ENCODE data around the gene SMYD3. TPM values are rescaled to one million over a fixed set of nuclear protein-coding genes. Genes with fewer than 3 reads are reported as not detected.
"Not testable (repeated sequence)": the region's sequence is repeated elsewhere in the genome, so short reads cannot be mapped to it uniquely, and the experiment has no call there.

SMYD3 gene
- total and polyA plus RNA-seq, 5 donors from 2014 or later = 17.7 to 36.6 (median 28.9) TPM

DNA sequence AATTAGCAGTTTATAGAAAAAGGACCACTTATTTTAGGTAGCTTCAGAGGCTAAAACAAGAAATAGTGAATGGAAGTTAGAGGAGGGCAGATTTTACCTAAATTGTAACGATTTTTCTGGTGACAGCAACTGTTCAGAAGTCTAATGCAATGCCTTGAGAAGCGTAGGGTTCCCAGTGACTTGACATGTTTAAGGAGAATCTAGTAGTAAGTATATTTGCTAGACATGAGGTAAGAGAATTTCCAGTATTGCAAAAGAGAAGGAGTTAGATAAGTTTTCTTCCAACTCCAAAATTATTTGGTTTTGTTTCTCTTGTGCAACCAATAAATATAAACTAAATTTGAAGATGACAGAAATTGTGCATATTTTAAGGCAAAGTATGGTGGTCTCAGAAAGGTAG, 140.0 kb downstream of the SMYD3 start:
- H3K4me1 ChIP-seq (ENCODE audit: control insufficient read depth, insufficient read depth, low read length, poor library complexity, severe bottlenecking) = no peaks in the 10 kb centered on the region
- H3K27me3 Mint-ChIP-seq = no peaks in the 10 kb centered on the region
- H3K27ac Mint-ChIP-seq = no peak overlapping the region
- no peak overlapping the region for H3K27ac ChIP-seq (ENCODE audit: insufficient read depth, low read length, poor library complexity, severe bottlenecking)
- DNase-seq (no peak), ATAC-seq (ENCODE audit: low read depth in 2 of 2) (no peak)
- H3K4me3 Mint-ChIP-seq = no peak overlapping the region
- H3K9me3 ChIP-seq (ENCODE audit: control insufficient read depth in 2 of 2, low read length in 2 of 2) = no peaks in the 10 kb centered on the region
- peaks cover 4% of the 10 kb centered on the region for H3K36me3 Mint-ChIP-seq
- peaks cover 0 to 2% (median 0%) of the 10 kb centered on the region in 7 donors for H3K9me3 Mint-ChIP-seq
- H3K4me3 ChIP-seq (ENCODE audit: low read depth, low read length) = no peak overlapping the region
- H3K36me3 ChIP-seq (ENCODE audit: control insufficient read depth, insufficient read depth, low read length) = no peaks in the 10 kb centered on the region
- peaks cover 15 to 20% (median 17%) of the 10 kb centered on the region in 4 donors for H3K4me1 Mint-ChIP-seq
- H3K27me3 ChIP-seq (ENCODE audit: control insufficient read depth, insufficient read depth, low read length) = no peaks in the 10 kb centered on the region

DNA sequence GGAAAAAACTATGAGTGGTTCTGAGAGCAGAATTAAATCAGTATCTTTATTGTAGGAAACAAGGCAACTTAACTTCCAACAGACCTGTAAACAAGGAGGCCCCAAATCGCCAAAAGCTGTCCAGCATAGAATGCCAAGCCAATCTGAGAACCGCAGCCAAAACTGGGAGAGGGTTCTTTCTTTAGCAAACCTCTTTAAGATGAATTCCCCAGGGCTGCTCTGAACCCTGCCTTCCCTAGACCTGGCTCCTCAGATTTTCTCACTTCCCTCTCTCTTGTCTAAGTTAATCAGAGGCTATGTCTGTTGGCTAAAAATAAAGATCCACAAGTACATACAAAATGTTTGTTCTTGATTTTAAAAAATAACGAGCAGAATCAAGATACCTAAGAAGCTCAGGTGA, 141.4 kb downstream of the SMYD3 start:
- Mint-ChIP-seq H3K27ac (peak overlapping the region in 1 of 3 donors; percentile 32), H3K36me3 (peaks cover 14% of the 10 kb centered on the region), H3K27me3 (no peaks in the 10 kb centered on the region), H3K4me3 (no peak overlapping the region), H3K9me3 (peaks cover 0 to 4% (median 3%) of the 10 kb centered on the region in 7 donors), H3K4me1 (peaks cover 15 to 20% (median 17%) of the 10 kb centered on the region in 4 donors)
- Histone ChIP-seq H3K27me3 (ENCODE audit: control insufficient read depth, insufficient read depth, low read length) (no peaks in the 10 kb centered on the region), H3K4me3 (ENCODE audit: low read depth, low read length) (no peak overlapping the region), H3K27ac (ENCODE audit: insufficient read depth, low read length, poor library complexity, severe bottlenecking) (no peak overlapping the region), H3K4me1 (ENCODE audit: control insufficient read depth, insufficient read depth, low read length, poor library complexity, severe bottlenecking) (no peaks in the 10 kb centered on the region), H3K9me3 (ENCODE audit: control insufficient read depth in 2 of 2, low read length in 2 of 2) (no peaks in the 10 kb centered on the region), H3K36me3 (ENCODE audit: control insufficient read depth, insufficient read depth, low read length) (no peaks in the 10 kb centered on the region)
- DNase-seq (no peak), ATAC-seq (ENCODE audit: low read depth in 2 of 2) (no peak)

DNA sequence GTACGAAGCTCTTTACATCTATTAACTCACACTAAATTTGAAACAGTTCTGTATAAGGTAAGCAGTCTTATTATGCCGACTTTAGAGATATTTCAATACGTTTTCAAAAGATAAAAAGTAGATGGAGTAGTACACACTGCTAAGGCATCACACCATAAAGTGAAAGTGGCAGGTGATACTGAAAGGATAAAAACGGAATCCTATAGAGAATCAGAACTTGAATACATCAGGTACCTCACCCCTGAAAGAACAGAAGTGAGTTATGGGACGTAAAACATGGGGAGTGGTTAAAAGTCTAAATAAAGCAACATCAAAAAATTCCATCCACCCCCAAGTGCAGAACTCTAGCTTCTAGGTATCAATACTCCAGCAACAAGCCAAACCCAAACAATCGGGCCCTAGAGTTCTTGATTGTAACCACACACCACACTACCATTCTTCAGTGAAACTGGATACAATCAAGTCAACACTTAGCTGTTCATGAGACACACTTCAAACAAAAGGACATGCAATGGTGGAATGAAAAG, 142.6 kb downstream of the SMYD3 start:
- H3K27ac Mint-ChIP-seq = peak overlapping the region in 2 of 3 donors; percentile 54 to 69
- H3K4me3 ChIP-seq (ENCODE audit: low read depth, low read length) = peak overlapping the region; percentile 33
- H3K9me3 ChIP-seq (ENCODE audit: control insufficient read depth in 2 of 2, low read length in 2 of 2) = no peaks in the 10 kb centered on the region
- H3K27me3 ChIP-seq (ENCODE audit: control insufficient read depth, insufficient read depth, low read length) = no peaks in the 10 kb centered on the region
- no peak overlapping the region for H3K27ac ChIP-seq (ENCODE audit: insufficient read depth, low read length, poor library complexity, severe bottlenecking)
- DNase-seq (peak in 1 of 3 donors; percentile 10), ATAC-seq (ENCODE audit: low read depth in 2 of 2) (no peak)
- H3K36me3 Mint-ChIP-seq = peaks cover 17% of the 10 kb centered on the region
- H3K27me3 Mint-ChIP-seq = no peaks in the 10 kb centered on the region
- H3K4me1 ChIP-seq (ENCODE audit: control insufficient read depth, insufficient read depth, low read length, poor library complexity, severe bottlenecking) = no peaks in the 10 kb centered on the region
- peaks cover 17 to 21% (median 20%) of the 10 kb centered on the region in 4 donors for H3K4me1 Mint-ChIP-seq
- no peaks in the 10 kb centered on the region for H3K36me3 ChIP-seq (ENCODE audit: control insufficient read depth, insufficient read depth, low read length)
- peaks cover 0 to 8% (median 7%) of the 10 kb centered on the region in 7 donors for H3K9me3 Mint-ChIP-seq
- peak overlapping the region in 3 of 4 donors; percentile 33 to 54 (median 44) for H3K4me3 Mint-ChIP-seq

DNA sequence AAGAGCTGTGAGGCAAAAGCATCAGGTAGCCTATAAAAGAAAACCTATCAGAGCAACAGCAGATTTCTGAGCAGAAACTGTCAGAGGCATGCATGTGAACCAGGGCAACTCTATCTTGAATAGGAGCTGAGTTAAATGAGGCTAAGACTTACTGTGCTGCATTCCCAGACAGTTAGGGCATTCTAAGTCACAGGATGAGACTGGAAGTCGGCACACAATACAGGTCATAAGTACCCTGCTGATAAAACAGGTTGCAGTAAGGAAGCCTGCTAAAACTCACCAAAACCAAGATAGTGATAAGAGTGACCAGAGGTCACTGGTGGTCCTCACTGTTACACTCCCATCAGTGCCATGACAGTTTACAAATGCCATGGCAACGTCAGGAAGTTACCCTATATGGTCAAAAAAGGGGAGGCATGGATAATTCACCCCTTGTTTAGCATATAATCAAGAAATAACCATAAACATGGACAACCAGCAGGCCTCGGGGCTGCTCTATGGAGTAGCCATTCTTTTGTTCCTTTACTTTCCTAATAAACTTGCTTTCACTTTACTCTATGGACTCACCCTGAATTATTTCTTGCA, 150.0 kb downstream of the SMYD3 start:
- Mint-ChIP-seq H3K9me3 (peaks cover 2 to 29% (median 11%) of the 10 kb centered on the region in 7 donors), H3K36me3 (peaks cover 35% of the 10 kb centered on the region), H3K4me1 (peaks cover 0 to 20% (median 7%) of the 10 kb centered on the region in 4 donors)
- H3K4me3 Mint-ChIP-seq; H3K27me3 ChIP-seq (ENCODE audit: control insufficient read depth, insufficient read depth, low read length); H3K27ac ChIP-seq (ENCODE audit: insufficient read depth, low read length, poor library complexity, severe bottlenecking); H3K27me3 Mint-ChIP-seq; H3K36me3 ChIP-seq (ENCODE audit: control insufficient read depth, insufficient read depth, low read length); DNase-seq; H3K27ac Mint-ChIP-seq; ATAC-seq (ENCODE audit: low read depth in 2 of 2); H3K4me1 ChIP-seq (ENCODE audit: control insufficient read depth, insufficient read depth, low read length, poor library complexity, severe bottlenecking); H3K4me3 ChIP-seq (ENCODE audit: low read depth, low read length): not testable (repeated sequence)
- H3K9me3 ChIP-seq (ENCODE audit: control insufficient read depth in 2 of 2, low read length in 2 of 2) = peaks cover 3 to 18% of the 10 kb centered on the region in 2 experiments

DNA sequence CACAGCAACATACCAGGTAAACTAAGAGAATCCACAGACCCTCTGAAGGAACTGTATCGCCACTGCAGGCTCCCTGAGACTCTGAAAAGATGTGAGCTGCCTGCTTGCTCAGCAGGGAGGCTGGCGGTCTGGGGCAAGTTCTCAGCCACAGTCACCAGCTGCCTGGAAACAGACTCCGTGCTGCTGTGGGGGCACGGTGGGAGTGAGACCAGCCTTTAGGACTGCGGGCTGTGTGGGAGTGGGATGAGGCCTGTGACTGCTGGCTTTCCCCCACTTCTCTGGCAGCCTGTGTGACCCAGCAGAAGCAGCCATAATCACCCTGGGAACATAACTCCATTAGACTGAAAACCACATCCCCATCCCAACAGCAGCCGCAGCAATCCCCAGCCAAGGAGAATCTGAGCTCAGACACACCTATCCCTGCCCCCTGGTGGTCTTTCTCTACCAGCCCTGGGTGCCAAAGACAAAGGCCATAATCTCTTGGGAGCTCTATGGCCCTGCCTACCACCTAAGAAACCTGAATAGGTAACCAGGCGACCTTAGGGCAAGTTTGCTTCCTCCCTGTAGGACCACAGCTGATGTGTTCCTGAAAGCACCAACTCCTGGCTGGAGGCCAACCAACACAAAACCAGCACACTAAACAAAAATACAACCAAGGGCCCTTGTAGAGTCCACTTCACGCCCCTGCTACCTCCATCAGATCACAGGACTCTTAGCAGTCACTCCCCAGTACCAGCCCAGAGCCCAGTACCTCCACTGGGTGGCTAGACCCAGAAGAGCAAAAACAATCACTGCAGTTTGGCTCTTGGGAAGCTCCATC, 151.5 kb downstream of the SMYD3 start:
- peaks cover 0 to 25% (median 9%) of the 10 kb centered on the region in 7 donors for H3K9me3 Mint-ChIP-seq
- no peaks in the 10 kb centered on the region for H3K27me3 ChIP-seq (ENCODE audit: control insufficient read depth, insufficient read depth, low read length)
- H3K36me3 Mint-ChIP-seq = peaks cover 29% of the 10 kb centered on the region

DNA sequence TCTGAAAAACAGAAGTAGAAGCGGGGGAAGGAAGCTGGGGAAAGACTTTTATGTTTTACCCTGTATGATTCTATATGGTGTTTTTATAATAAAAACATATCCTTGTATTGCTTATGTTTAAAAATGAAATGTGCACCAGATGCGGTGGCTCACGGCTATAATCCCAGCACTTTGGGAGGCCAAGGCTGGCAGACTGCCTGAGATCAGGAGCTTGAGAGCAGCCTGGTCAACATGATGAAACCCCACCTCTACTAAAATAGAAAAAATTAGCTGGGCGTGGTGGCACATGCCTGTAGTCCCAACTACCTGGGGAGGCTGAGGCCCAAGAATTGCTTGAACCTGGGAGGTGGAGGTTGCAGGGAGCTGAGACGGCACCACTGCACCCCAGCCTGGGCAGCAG, 155.4 kb downstream of the SMYD3 start:
- DNase-seq = no peak
- no peaks in the 10 kb centered on the region for H3K27me3 Mint-ChIP-seq
- H3K36me3 ChIP-seq (ENCODE audit: control insufficient read depth, insufficient read depth, low read length) = no peaks in the 10 kb centered on the region
- no peaks in the 10 kb centered on the region for H3K27me3 ChIP-seq (ENCODE audit: control insufficient read depth, insufficient read depth, low read length)
- H3K4me3 ChIP-seq (ENCODE audit: low read depth, low read length) = no peak overlapping the region
- H3K4me1 Mint-ChIP-seq = peaks cover 0 to 9% (median 6%) of the 10 kb centered on the region in 4 donors
- H3K36me3 Mint-ChIP-seq = peaks cover 40% of the 10 kb centered on the region
- H3K4me3 Mint-ChIP-seq = no peak overlapping the region
- no peak overlapping the region for H3K27ac Mint-ChIP-seq
- no peaks in the 10 kb centered on the region for H3K4me1 ChIP-seq (ENCODE audit: control insufficient read depth, insufficient read depth, low read length, poor library complexity, severe bottlenecking)
- no peak for ATAC-seq (ENCODE audit: low read depth in 2 of 2)
- no peak overlapping the region for H3K27ac ChIP-seq (ENCODE audit: insufficient read depth, low read length, poor library complexity, severe bottlenecking)
- H3K9me3 ChIP-seq (ENCODE audit: control insufficient read depth in 2 of 2, low read length in 2 of 2) = peaks cover 0 to 3% of the 10 kb centered on the region in 2 experiments
- H3K9me3 Mint-ChIP-seq = peaks cover 0 to 2% (median 0%) of the 10 kb centered on the region in 7 donors

More for the DNA sequence above, 151.5 kb downstream of the SMYD3 start:
- Mint-ChIP-seq H3K4me3 (no peak overlapping the region), H3K27ac (peak overlapping the region in 1 of 3 donors; percentile 5), H3K27me3 (no peaks in the 10 kb centered on the region), H3K4me1 (peaks cover 0 to 20% (median 7%) of the 10 kb centered on the region in 4 donors)
- Histone ChIP-seq H3K27ac (ENCODE audit: insufficient read depth, low read length, poor library complexity, severe bottlenecking) (no peak overlapping the region), H3K4me3 (ENCODE audit: low read depth, low read length) (no peak overlapping the region), H3K9me3 (ENCODE audit: control insufficient read depth in 2 of 2, low read length in 2 of 2) (peaks cover 3 to 18% of the 10 kb centered on the region in 2 experiments), H3K4me1 (ENCODE audit: control insufficient read depth, insufficient read depth, low read length, poor library complexity, severe bottlenecking) (no peaks in the 10 kb centered on the region), H3K36me3 (ENCODE audit: control insufficient read depth, insufficient read depth, low read length) (no peaks in the 10 kb centered on the region)
- ATAC-seq (ENCODE audit: low read depth in 2 of 2) (no peak), DNase-seq (no peak)

DNA sequence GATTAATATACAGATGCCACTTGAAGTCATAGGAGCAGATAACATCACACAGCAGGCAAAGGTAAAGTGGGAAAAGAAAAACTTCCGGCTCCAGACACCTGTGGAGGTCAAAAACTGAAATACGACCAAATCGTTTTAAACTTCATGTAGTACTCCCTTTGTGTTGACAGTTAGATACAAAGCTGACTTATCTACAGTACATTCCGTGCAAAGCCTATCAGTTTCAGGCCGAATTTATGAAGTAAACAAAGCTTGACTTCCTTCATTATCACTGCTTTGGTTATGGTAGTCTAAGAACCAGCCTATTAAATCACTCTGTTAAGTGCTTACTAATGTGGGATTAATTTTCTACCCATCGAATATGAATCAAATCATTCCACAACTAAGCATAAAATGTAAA, 156.3 kb downstream of the SMYD3 start:
- peaks cover 40% of the 10 kb centered on the region for H3K36me3 Mint-ChIP-seq
- ATAC-seq (ENCODE audit: low read depth in 2 of 2) = no peak
- H3K36me3 ChIP-seq (ENCODE audit: control insufficient read depth, insufficient read depth, low read length) = no peaks in the 10 kb centered on the region

More for the DNA sequence above, 156.3 kb downstream of the SMYD3 start:
- Histone ChIP-seq H3K4me1 (ENCODE audit: control insufficient read depth, insufficient read depth, low read length, poor library complexity, severe bottlenecking) (no peaks in the 10 kb centered on the region), H3K4me3 (ENCODE audit: low read depth, low read length) (no peak overlapping the region), H3K27me3 (ENCODE audit: control insufficient read depth, insufficient read depth, low read length) (no peaks in the 10 kb centered on the region), H3K27ac (ENCODE audit: insufficient read depth, low read length, poor library complexity, severe bottlenecking) (no peak overlapping the region), H3K9me3 (ENCODE audit: control insufficient read depth in 2 of 2, low read length in 2 of 2) (no peaks in the 10 kb centered on the region)
- Mint-ChIP-seq H3K4me3 (no peak overlapping the region), H3K27me3 (no peaks in the 10 kb centered on the region), H3K9me3 (peaks cover 0 to 6% (median 2%) of the 10 kb centered on the region in 7 donors), H3K4me1 (peaks cover 0 to 6% (median 4%) of the 10 kb centered on the region in 4 donors), H3K27ac (no peak overlapping the region)
- no peak for DNase-seq

Measured in CD4-positive, CD25-positive, alpha-beta regulatory T cell (primary cell).